NCI-H2171 treated with DMSO at 0.1 percent for 48 hours (cell line): ENCODE measurements around the gene A1BG.
A peak's percentile ranks its signal among the peaks of the same experiment; 100 is the strongest.
"Not testable (repeated sequence)": the region's sequence is repeated elsewhere in the genome, so short reads cannot be mapped to it uniquely, and the experiment has no call there.

ENCODE experiments used
- DNase-seq: peaks from one replicate; lab custom pipeline; 2025; lab: John Stamatoyannopoulos, UW

A1BG gene

GRCh38 chr19:58386576-58387337 lies 33.5 kb upstream of the A1BG start, which contains the start of gene RPS5:
TSS of gene RPS5 (plus strand) at chr19:58387269. CDS start at chr19:58388138, 869 bp downstream.
- DNase-seq = peak; percentile 99

GRCh38 chr19:58385891-58386575 lies 32.7 kb upstream of the A1BG start:
- DNase-seq = peak; percentile 31

- DNase-seq = no peak
These were observed 32.1 kb upstream of the A1BG start for GRCh38 chr19:58385313-58385890.

DNA sequence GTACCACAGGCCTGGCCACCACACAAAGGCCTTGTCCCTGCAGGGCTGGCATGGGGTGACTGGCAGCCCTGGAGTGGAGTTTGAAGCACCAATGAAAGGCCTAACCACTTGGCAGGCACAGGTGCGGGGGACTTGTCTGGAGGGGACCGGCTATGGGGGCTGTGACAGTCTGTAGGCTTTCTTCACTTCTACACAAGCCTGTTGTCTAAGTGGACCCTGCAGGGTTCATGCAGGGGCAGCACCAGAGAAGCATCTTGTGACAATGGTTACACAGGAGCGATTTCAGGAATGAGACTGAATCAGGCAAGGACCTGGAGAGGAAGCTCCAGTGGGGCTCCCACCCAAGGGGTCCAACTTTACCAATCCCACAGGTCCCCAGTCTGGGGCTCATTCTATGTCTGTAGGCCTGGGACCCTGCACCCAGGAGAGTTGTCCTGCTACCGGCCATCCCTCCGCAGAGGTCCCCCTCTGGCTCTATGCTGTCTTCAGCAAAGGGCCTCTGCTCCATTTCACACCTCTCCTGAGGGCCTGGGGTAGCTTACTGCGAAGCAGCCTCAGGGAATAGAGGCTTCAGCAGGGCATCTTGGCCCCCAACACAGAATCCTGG lies 29.8 kb upstream of the A1BG start:
- no peak for DNase-seq

DNA sequence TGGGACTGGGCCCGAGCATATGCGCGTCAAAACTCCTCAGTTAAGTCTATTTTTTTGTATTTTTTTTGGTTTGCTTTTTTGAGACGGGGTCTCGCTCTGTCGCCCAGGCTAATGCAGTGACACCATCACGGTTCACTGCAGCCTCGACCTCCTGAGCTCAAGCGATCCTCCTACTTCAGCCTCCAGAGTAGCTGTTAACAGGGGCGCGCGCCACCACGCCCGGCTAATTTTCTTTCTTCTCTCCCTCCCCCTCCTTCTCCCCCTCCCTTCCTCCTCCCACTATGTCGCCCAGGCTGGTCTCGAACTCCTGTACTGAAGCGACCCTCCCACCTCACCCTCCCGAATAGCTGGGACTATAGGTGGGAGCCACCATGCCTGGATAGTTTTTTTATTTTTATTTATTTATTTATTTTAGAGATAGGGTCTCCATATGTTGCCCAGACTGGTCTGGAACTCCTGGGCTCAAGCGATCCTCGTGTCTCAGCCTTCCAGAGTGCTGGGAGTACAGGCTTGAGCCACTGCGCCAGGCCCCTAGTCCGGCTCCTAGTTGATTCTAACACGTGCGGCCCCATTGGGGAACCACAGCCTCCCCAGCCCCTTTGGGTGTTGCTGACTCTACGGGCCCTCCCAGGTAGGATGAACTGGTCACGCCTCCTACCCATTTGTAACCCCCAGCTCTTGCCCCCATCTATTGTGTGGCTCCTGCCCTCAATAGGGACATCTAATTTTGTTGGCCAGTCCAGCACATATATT lies 28.3 kb upstream of the A1BG start:
- DNase-seq = no peak

DNA sequence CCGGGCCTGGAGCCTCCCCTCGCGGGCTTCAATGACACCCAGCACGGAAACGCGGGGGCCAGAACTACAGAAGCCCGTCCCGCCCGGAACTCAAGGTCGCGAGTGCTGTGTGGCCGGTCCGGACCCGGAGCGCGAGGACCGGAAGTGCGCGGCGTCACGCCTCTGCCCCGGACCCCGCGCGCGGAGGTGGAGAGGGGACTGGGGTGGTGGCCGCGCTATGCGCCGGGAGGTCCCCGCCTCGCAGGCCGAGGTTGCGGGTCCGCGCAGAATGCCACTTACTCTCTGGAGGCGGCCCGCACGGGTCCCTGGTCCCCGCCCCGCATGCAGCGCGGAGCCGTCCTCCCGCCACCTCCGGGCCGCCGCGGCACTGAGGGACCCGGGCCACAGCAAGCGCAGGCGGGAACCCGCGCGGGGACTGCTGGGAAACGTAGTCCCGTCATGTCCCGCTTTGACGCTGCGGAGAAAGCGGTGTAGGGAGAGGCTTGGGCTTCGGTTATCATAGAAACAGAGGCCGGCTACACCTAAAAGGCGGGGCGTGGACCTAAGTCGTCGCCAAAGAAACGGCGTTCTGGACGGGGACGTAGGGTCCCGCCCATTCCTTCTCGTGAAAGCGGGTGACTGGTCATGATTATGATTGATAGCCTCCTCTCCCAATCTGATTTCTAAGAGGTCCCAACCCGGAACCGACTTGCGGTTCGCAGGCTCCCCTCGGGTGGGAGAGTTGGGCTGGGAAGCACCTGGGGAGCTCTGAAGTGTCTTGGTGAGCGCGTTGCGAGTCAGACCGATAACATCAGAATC lies 27.6 kb upstream of the A1BG start, which contains the start of gene ZNF837:
ZNF837 (minus strand) TSS at position 369 of the 798 bp plus-strand sequence. CDS start 11,698 bp downstream, outside the sequence.
- DNase-seq = peak; percentile 99

DNA sequence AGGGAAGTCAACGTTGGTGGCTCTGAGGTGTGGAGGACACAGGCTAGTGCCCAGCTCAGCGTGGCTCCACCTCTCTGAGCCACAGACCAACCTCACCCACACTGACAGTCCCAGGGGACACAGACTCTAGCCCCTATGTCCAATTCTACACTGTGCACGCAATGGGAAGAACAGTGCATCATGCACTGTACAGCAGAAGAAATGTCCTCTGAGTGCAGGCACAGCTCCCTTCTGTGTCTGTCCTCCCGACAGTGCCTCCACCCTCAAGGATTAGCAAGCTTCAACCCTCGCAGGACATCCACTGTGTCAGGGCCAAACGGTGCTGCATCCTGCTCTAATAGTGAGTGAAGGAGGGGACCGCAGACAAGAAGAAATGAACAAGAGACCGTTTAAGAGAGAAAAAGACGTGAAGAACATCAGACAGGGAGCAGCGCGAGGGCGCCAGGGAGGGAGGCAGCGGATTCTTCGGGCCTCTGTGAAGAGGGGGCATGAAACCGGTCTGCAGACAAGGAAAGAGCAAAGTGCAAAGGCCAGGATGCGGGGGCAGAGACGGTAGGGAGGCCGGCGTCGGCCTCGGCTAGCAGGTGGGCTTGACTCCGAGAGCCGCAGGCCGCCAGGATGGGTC lies 26.9 kb upstream of the A1BG start:
- peak; percentile 64 for DNase-seq

DNA sequence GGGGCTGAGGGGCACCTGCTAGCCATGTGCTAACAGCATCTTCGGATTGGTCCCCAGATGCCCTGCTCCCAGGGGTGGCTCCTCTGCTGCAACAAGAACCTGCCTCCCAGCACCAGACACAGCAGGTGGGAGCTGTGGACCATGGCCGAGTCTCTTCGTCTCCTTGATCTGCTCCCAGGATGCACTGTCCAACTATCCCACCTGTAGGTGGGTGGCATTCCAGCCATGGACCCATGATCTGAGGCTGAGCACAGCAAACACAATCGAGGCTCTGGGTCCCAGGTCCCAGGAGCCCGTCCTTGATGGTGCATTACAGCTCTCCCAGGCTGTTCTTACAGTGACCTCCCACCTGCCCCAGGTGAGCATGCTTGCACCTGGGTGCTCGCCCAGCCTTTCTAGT lies 26.0 kb upstream of the A1BG start:
- DNase-seq = no peak

GRCh38 chr19:58376724-58377123 lies 23.4 kb upstream of the A1BG start:
- not testable (repeated sequence) for DNase-seq

GRCh38 chr19:58374200-58374599 lies 20.9 kb upstream of the A1BG start:
- no peak for DNase-seq

GRCh38 chr19:58372311-58373133 lies 19.2 kb upstream of the A1BG start:
- DNase-seq = no peak

- DNase-seq = no peak
These were observed 15.5 kb upstream of the A1BG start for GRCh38 chr19:58368561-58369360.

- DNase-seq = no peak
These were observed 14.6 kb upstream of the A1BG start for GRCh38 chr19:58367698-58368454.

DNA sequence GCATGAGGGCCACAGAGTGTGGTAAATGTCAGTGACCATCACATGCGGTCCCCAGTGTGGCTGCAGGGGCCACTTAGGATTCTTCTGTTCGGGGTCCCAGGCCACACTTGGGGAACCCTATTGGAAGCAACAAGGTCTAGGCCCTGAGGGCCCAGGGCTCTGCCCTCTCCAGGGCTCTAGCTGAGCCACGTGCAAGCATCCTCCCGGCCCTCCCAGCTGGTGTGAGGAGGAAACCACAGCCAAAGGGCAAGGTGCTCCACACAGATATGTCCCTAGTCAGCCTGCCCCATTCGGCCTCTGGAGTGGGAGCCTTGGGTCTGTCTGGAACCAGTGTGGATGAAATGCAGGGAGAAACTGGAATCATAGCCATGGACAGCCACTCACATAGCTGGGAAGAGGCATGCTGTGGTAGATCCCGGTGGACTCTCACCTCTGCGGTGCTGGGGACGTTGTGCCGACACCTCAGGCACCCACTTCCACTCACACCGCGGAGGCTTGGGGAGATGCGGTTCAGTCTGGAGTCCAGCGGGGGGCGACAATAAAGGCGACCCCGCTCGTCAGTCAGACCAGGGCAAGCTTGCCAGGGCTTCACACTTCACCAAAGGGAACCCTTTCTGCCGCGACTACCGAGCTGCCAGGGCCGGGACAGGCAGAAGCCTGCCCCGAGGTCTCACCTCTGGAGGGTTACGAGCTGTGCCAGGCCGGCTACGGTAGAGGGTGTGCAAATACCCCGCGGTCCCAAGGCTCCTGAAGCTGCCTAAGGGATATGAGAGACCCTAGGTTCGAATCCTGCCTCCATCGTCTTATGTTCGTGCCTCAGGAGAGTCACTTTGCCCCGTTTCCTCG lies 13.5 kb upstream of the A1BG start:
- DNase-seq = no peak

GRCh38 chr19:58364146-58364545 lies 10.9 kb upstream of the A1BG start:
- DNase-seq = no peak

DNA sequence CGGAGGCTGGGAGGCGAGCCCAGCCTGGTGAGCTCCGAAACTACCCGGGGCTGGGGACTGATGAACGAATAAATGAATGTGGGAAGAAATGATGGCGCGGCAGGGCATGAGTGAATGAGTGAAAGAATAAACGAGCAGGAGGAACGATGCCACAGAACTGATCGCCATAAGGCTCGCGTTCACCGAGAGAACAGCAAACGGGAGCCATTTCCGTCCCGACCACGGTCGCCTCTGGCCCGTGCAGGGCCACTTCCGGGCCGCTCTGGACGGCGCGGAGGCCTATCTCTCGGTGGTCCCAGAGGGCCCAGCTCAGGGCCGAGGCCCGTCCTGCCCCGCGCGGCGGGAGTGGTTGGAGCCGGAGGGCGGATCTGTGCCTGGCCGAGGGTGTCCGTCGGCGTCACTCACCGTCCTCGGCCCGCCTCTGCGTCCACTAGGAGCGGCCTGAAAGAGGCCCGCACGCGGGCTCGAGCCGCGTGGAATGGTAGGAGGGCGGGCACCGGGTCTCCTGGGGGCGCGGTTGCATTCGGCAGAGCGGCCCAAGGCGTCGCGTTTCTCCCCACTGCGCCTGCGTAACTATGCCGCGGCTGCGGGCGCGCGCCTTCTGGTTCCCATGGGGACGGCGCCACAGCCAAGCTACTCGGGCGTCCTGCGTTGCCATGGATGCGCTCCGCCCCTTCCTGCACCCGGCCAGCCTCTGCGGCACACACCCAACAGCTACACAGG lies 9.1 kb upstream of the A1BG start, which contains the start of gene ZNF497:
ZNF497 (minus strand) TSS at position 480 of the 723 bp plus-strand sequence. CDS start 5,116 bp downstream, outside the sequence.
- DNase-seq = peak; percentile 92
